ENCODE measurements around the gene OR5H6.
"Not testable (repeated sequence)": the region's sequence is repeated elsewhere in the genome, so short reads cannot be mapped to it uniquely, and the experiment has no call there.

The OR5H6 gene

GRCh38 chr3:98263944-98264343, at the start of gene OR5H6:
Gene OR5H6, plus strand, starts transcription at chr3:98264244. Its CDS starts 89 bp downstream, at chr3:98264333.
- DNase-seq, result no peak

- DNase-seq, result no peak
These were observed 49.0 kb upstream of the OR5H6 start for GRCh38 chr3:98215051-98215450.

GRCh38 chr3:98223907-98224672, 40.0 kb upstream of the OR5H6 start:
- no peak for DNase-seq

- DNase-seq, result no peak
These were observed 31.6 kb upstream of the OR5H6 start for GRCh38 chr3:98232489-98232888.

GRCh38 chr3:98233468-98233867, 30.6 kb upstream of the OR5H6 start:
- no peak for DNase-seq

GRCh38 chr3:98240131-98240530, 23.9 kb upstream of the OR5H6 start:
- DNase-seq, result no peak

- no peak for DNase-seq
These were observed 21.9 kb upstream of the OR5H6 start for GRCh38 chr3:98242155-98242554.

- DNase-seq, result no peak
These were observed 20.2 kb upstream of the OR5H6 start for GRCh38 chr3:98243843-98244242.

- no peak for DNase-seq
These were observed 17.9 kb upstream of the OR5H6 start for GRCh38 chr3:98246142-98246541.

- DNase-seq, result not testable (repeated sequence)
These were observed 8.0 kb upstream of the OR5H6 start for GRCh38 chr3:98256026-98256425.

GRCh38 chr3:98259707-98260106, 4.3 kb upstream of the OR5H6 start:
- no peak for DNase-seq

- DNase-seq, result no peak
These were observed 2.0 kb upstream of the OR5H6 start for GRCh38 chr3:98262046-98262445.

- DNase-seq, result no peak
These were observed 5.8 kb downstream of the OR5H6 start for GRCh38 chr3:98269846-98270245.

- no peak for DNase-seq
These were observed 8.1 kb downstream of the OR5H6 start for GRCh38 chr3:98272126-98272525.

GRCh38 chr3:98274914-98275313, 10.9 kb downstream of the OR5H6 start:
- no peak for DNase-seq

- DNase-seq, result no peak
These were observed 18.2 kb downstream of the OR5H6 start, which contains the start of gene OR5H2 for GRCh38 chr3:98282205-98282604. Gene OR5H2, plus strand, starts transcription at chr3:98282505. Its CDS starts 398 bp downstream, at chr3:98282903.

GRCh38 chr3:98290916-98291315, 26.9 kb downstream of the OR5H6 start:
- no peak for DNase-seq

- no peak for DNase-seq
These were observed 27.4 kb downstream of the OR5H6 start for GRCh38 chr3:98291332-98291957.

Measured in SHP77 treated with DMSO at 0.1 percent for 48 hours (cell line).